ENCODE measurements around the gene PPT1. TPM values are rescaled to one million over a fixed set of nuclear protein-coding genes. Genes with fewer than 3 reads are reported as not detected.

Gene PPT1
- total and polyA plus RNA-seq, 12 donors, result 31.5 to 71.3 (median 37.1) TPM

DNA sequence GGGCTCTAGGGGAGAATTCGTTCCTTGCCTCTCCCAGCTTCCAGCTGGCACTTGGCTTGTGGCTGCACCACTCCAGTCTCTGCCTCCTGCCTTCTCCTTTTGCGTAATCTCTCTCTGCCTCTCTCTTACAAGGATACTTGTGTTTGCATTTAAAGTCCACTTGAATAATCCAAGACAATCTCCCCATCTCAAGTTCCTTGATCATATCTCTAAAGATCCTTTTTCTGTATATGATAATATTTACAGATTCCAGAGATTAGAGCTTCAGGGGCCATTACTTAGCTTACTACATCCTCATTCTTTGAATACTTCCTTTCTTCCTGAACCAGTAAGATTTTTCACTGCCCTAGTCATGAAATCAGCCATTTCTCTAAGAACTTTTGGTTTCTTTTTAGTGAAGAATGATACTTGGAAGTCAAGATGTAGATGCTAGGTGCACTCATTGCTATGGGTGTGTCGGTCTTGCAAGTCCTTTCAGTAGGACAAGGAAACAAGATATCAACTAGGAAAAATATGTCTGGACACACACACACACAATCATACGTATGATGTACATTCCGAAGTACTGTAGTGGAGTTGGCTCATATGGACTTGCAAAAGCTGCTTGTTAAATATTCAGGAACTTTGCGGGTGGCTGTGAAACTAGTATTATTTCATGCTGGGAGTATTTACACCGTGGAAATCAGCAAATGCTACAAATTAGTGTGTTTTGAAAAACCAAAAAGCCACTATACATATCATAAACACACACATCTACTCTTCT lies 43.3 kb upstream of the PPT1 start:
- ATAC-seq, result no peak
- intact Hi-C loops (cut with DNase I), result loop anchor here in 4 of 10 donors (5.0 kb wide), 3 partner anchors 197 to 267 kb away; no protein-coding TSS in a partner anchor

DNA sequence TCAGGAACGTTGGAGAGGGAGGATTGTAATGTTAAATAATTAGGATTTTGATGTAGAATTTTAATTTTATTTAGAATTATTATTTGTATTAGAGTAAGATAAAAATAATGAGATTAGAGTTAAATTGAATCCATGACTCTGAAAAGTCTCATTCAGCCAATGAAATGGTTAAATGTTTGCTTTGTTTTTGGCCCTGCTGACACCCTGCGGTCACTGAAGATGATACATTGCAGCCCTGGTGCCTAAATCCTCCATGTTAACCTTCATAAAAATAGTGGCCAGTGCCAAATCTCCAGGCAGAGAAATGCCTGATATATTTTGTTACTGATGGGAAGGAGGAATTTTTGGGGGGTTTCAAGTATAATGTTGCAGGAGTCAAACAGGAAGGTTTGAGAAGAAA lies 36.8 kb upstream of the PPT1 start:
- Histone ChIP-seq H3K4me3 (no peak overlapping the region), H3K4me1 (peaks cover 0 to 7% (median 0%) of the 10 kb centered on the region in 9 donors), H3K36me3 (no peaks in the 10 kb centered on the region), H3K27ac (no peak overlapping the region), H3K9me3 (peaks cover 0 to 7% (median 0%) of the 10 kb centered on the region in 11 donors), H3K27me3 (peaks cover 0 to 68% (median 43%) of the 10 kb centered on the region in 7 donors)
- ATAC-seq (no peak), DNase-seq (no peak)
- whole genome bisulfite sequencing, 2 donors, result 37 to 47% methylated on average over 2 of the region's 2 CpGs
- no peak for TF ChIP-seq CTCF (IDR thresholded peaks at IDR 0.05)
- intact Hi-C loops (cut with DNase I), result no loop called here

More for the DNA sequence above, 43.3 kb upstream of the PPT1 start:
- no peak for TF ChIP-seq CTCF (IDR thresholded peaks at IDR 0.05)
- H3K27me3 ChIP-seq, result peaks cover 0 to 35% (median 13%) of the 10 kb centered on the region in 7 donors
- H3K9me3 ChIP-seq, result no peaks in the 10 kb centered on the region
- no peak overlapping the region for H3K27ac ChIP-seq
- no peak overlapping the region for H3K4me3 ChIP-seq
- H3K4me1 ChIP-seq, result peaks cover 0 to 8% (median 0%) of the 10 kb centered on the region in 9 donors
- H3K36me3 ChIP-seq, result no peaks in the 10 kb centered on the region
- WGBS, 2 donors, result 79 to 83% methylated on average over 7 of the region's 7 CpGs
- DNase-seq, result no peak

DNA sequence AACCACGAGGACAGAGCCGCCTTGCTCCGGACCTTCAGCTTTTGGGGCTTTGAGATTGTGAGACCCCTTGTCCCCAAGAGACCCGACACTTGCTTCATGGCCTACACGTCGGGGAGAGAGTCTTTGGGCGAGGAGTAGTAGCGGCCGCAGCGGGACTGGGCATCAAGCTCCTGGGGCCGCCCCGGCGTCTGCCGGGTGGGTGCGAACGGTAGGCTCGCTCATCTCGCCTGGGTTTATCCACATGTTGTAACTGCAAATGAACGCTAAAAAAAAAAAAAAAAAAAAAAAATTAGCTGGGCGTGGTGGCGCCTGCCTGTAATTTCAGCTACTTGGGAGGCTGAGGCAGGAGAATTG lies 36.2 kb upstream of the PPT1 start:
- intact Hi-C loops (cut with DNase I), result no loop called here
- Histone ChIP-seq H3K9me3 (peaks cover 0 to 7% (median 0%) of the 10 kb centered on the region in 11 donors), H3K27me3 (peaks cover 0 to 72% (median 45%) of the 10 kb centered on the region in 7 donors), H3K4me1 (peaks cover 0 to 7% (median 0%) of the 10 kb centered on the region in 9 donors), H3K36me3 (no peaks in the 10 kb centered on the region), H3K4me3 (peak overlapping the region in 7 of 10 donors; percentile 15 to 49 (median 38)), H3K27ac (no peak overlapping the region)
- DNase-seq (no peak), ATAC-seq (no peak)
- no peak for TF ChIP-seq CTCF (IDR thresholded peaks at IDR 0.05)
- WGBS, 2 donors, result 55 to 63% methylated on average over 21 of the region's 21 CpGs

DNA sequence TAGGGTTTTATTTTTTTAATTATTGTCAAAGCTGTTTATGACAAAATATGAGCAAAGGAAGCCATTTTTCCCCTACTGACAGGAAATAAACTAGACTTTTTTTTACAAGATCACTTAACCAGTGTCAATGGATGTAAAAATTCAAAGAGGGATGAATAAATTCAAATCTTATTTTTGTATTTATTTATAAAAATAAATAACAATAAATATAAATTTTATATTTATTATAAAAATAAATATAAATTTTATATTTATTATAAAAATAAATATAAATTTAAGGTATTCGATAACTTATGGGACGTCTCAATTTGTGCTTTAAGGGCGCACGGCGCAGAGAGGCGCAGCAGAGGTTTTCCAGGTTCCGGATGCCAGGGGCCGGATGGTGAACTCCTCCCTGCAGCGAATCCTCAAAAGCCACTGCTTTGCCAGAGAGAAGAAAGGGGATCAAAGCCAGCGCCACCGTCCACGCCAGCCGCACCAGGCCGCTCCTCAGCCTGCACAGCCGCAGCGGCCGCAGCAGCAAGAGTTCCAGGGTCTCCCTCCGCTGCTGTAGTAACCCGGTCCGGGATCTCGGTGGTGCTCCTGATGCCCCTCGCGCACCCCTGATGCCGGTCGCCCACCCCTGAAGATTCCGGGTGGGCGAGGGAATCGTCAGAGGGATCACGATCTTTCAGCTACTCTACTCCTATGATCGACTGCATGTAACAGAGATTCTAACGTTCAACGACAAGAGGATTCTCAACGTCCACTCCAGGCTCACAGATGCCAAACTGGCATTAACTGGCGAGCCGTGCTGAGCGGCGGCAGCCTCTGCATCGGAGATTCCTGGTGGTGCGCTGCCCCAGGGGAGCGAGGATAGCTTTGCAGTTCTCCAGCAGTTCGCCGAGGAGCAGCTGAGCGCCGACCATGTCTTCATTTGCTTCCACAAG lies 35.6 kb upstream of the PPT1 start:
- WGBS, 2 donors, result 14 to 15% methylated on average over 44 of the region's 44 CpGs
- peaks cover 0 to 7% (median 0%) of the 10 kb centered on the region in 11 donors for H3K9me3 ChIP-seq
- no peak for DNase-seq
- intact Hi-C loops (cut with DNase I), result no loop called here
- no peak for ATAC-seq
- no peak overlapping the region for H3K27ac ChIP-seq
- H3K4me3 ChIP-seq, result peak overlapping the region in 7 of 10 donors; percentile 15 to 49 (median 38)
- TF ChIP-seq CTCF (IDR thresholded peaks at IDR 0.05), result no peak
- peaks cover 0 to 79% (median 51%) of the 10 kb centered on the region in 7 donors for H3K27me3 ChIP-seq
- H3K36me3 ChIP-seq, result no peaks in the 10 kb centered on the region
- H3K4me1 ChIP-seq, result peaks cover 0 to 7% (median 0%) of the 10 kb centered on the region in 9 donors
